H9 (cell line): ENCODE measurements around the gene SYT11. TPM values are rescaled to one million over a fixed set of nuclear protein-coding genes. Genes with fewer than 3 reads are reported as not detected.

ENCODE experiments used
- DNase-seq: peaks from one replicate; pipeline ENCODE4 v3.0.0-alpha.2; 2017
- H2AFZ ChIP-seq: one replicate; pipeline ENCODE4 v1.6.1; 2013; ENCODE audit warnings: mild to moderate bottlenecking, low read length, control low read depth, moderate library complexity
- H2AK5ac ChIP-seq: 2 replicates; pipeline ENCODE4 v1.6.1; 2013; ENCODE audit warnings: low read length, control low read depth, mixed read lengths; ENCODE audit not compliant: insufficient read length
- H2BK120ac ChIP-seq: one replicate; pipeline ENCODE4 v1.6.1; 2013; ENCODE audit warnings: low read depth, mild to moderate bottlenecking, low read length, control low read depth, inconsistent platforms; ENCODE audit not compliant: poor library complexity, severe bottlenecking
- H2BK12ac ChIP-seq: 2 replicates; pipeline ENCODE4 v1.6.1; 2013; ENCODE audit warnings: low read length, control low read depth, mixed read lengths, low read depth; ENCODE audit not compliant: insufficient read length
- H2BK15ac ChIP-seq: 2 replicates; pipeline ENCODE4 v1.6.1; 2013; ENCODE audit warnings: low read depth, low read length, control low read depth
- H2BK20ac ChIP-seq: one replicate; pipeline ENCODE4 v1.6.1; 2013; ENCODE audit warnings: low read depth, mild to moderate bottlenecking, low read length, control low read depth, inconsistent platforms; ENCODE audit not compliant: poor library complexity, severe bottlenecking
- H2BK5ac ChIP-seq: 2 replicates; pipeline ENCODE4 v1.6.1; 2013; ENCODE audit warnings: low read length, control low read depth, mixed read lengths; ENCODE audit not compliant: insufficient read length
- H3K14ac ChIP-seq: 2 replicates; pipeline ENCODE4 v1.6.1; 2013; ENCODE audit warnings: low read length, control low read depth; ENCODE audit not compliant: insufficient read depth
- H3K18ac ChIP-seq: 2 replicates; pipeline ENCODE4 v1.6.1; 2013; ENCODE audit warnings: low read depth, mild to moderate bottlenecking, mixed read lengths, low read length, control low read depth; ENCODE audit not compliant: insufficient read length
- H3K23ac ChIP-seq: 2 replicates; pipeline ENCODE4 v1.6.1; 2013; ENCODE audit warnings: low read length, control low read depth, mixed read lengths, low read depth; ENCODE audit not compliant: insufficient read length
- H3K23me2 ChIP-seq: 2 replicates; pipeline ENCODE4 v1.6.1; 2013; ENCODE audit warnings: low read depth, mild to moderate bottlenecking, mixed read lengths, low read length, control low read depth; ENCODE audit not compliant: insufficient read length, poor library complexity, severe bottlenecking
- H3K27ac ChIP-seq: 2 replicates; pipeline ENCODE4 v1.5.1; 2013; ENCODE audit warnings: low read length, control low read depth, mixed read lengths, low read depth; ENCODE audit not compliant: insufficient read length
- H3K27me3 ChIP-seq: 2 replicates; pipeline ENCODE4 v1.6.1; 2013; ENCODE audit warnings: low read length, control low read depth, inconsistent platforms; ENCODE audit not compliant: insufficient read depth
- H3K4ac ChIP-seq: 2 replicates; pipeline ENCODE4 v1.6.1; 2013; ENCODE audit warnings: low read depth, mild to moderate bottlenecking, control low read depth, inconsistent platforms, low read length, moderate library complexity
- H3K4me1 ChIP-seq: 2 replicates; pipeline ENCODE4 v1.6.1; 2013; ENCODE audit warnings: low read length, control low read depth, inconsistent platforms; ENCODE audit not compliant: insufficient read depth
- H3K4me2 ChIP-seq: 2 replicates; pipeline ENCODE4 v1.6.1; 2013; ENCODE audit warnings: low read length, control low read depth, mixed read lengths; ENCODE audit not compliant: insufficient read length, insufficient read depth
- H3K56ac ChIP-seq: 2 replicates; pipeline ENCODE4 v1.6.1; 2013; ENCODE audit warnings: low read depth, mild to moderate bottlenecking, mixed read lengths, low read length, control low read depth; ENCODE audit not compliant: insufficient read length
- H3K79me1 ChIP-seq: 2 replicates; pipeline ENCODE4 v1.6.1; 2013; ENCODE audit warnings: low read depth, mild to moderate bottlenecking, moderate library complexity, low read length, control low read depth, inconsistent platforms; ENCODE audit not compliant: insufficient read depth, poor library complexity, severe bottlenecking
- H3K79me2 ChIP-seq: 2 replicates; pipeline ENCODE4 v1.6.1; 2013; ENCODE audit warnings: low read length, control low read depth, inconsistent platforms; ENCODE audit not compliant: insufficient read depth
- H3K9ac ChIP-seq: 2 replicates; pipeline ENCODE4 v1.6.1; 2013; ENCODE audit warnings: low read length, control low read depth, mixed read lengths; ENCODE audit not compliant: insufficient read length; ENCODE audit errors: extremely low read depth
- H3K9me3 ChIP-seq: one replicate; pipeline ENCODE4 v1.6.1; 2013; ENCODE audit warnings: low read depth, low read length, inconsistent platforms; ENCODE audit not compliant: control insufficient read depth
- H3T11ph ChIP-seq: one replicate; pipeline ENCODE4 v1.6.1; 2013; ENCODE audit warnings: mild to moderate bottlenecking, low read length, control low read depth, inconsistent platforms
- H4K20me1 ChIP-seq: one replicate; pipeline ENCODE4 v1.6.1; 2013; ENCODE audit not compliant: control insufficient read depth, insufficient read length, insufficient read depth
- H4K5ac ChIP-seq: 2 replicates; pipeline ENCODE4 v1.6.1; 2013; ENCODE audit warnings: low read depth, mild to moderate bottlenecking, mixed read lengths, low read length, control low read depth; ENCODE audit not compliant: insufficient read length
- H4K8ac ChIP-seq: replicated peaks from 2 replicates; pipeline ENCODE4 v1.6.1; 2013; ENCODE audit warnings: low read length, control low read depth, mixed read lengths, low read depth; ENCODE audit not compliant: insufficient read length
- H4K91ac ChIP-seq: 2 replicates; pipeline ENCODE4 v1.6.1; 2013; ENCODE audit warnings: low read depth, mild to moderate bottlenecking, moderate library complexity, mixed read lengths, low read length, control low read depth; ENCODE audit not compliant: insufficient read length
- H3K27ac Mint-ChIP-seq, 3 experiments: 2 replicates in 2 of 3; 3 replicates in 1 of 3; pipeline ENCODE4 v1.8.0; 2020 to 2021; ENCODE audit warnings: mixed read lengths in 3 of 3, mild to moderate bottlenecking in 1 of 3, moderate library complexity in 1 of 3
- H3K27me3 Mint-ChIP-seq: 2 replicates; pipeline ENCODE4 v1.8.0; 2021; ENCODE audit warnings: low read depth, mild to moderate bottlenecking, moderate library complexity, mixed read lengths
- H3K36me3 Mint-ChIP-seq, 3 experiments: 2 replicates in 2 of 3; 3 replicates in 1 of 3; pipeline ENCODE4 v1.8.0; 2020 to 2021; ENCODE audit warnings: low read depth in 3 of 3, mixed read lengths in 3 of 3; ENCODE audit not compliant: insufficient read depth in 1 of 3
- H3K4me1 Mint-ChIP-seq, 2 experiments: 2 replicates each; pipeline ENCODE4 v1.8.0; 2020; ENCODE audit warnings: mixed read lengths in 2 of 2
- H3K4me3 Mint-ChIP-seq, 2 experiments: 2 replicates in 1 of 2; 3 replicates in 1 of 2; pipeline ENCODE4 v1.8.0; 2020 to 2021; ENCODE audit warnings: mild to moderate bottlenecking in 2 of 2, mixed read lengths in 2 of 2, moderate library complexity in 1 of 2
- H3K9me3 Mint-ChIP-seq, 2 experiments: 2 replicates in 1 of 2; 3 replicates in 1 of 2; pipeline ENCODE4 v1.8.0; 2020; ENCODE audit warnings: mild to moderate bottlenecking in 2 of 2, mixed read lengths in 2 of 2, moderate library complexity in 1 of 2
- CTCF ChIP-seq: fragments of 200-600 bp; sonication (generic); conservative IDR thresholded peaks from 3 replicates; pipeline ENCODE4 v1.8.0; 2021; ENCODE audit warnings: antibody characterized with exemption, mild to moderate bottlenecking
- WGBS: extraction: QIAGEN DNeasy Blood & Tissue Kit; methylation state at CpG from one replicate; pipeline ENCODE4 v1.1.7; 2013; ENCODE audit warnings: missing lambda C conversion rate, low lambda C conversion rate, mixed read lengths; ENCODE audit not compliant: insufficient read length; ENCODE audit errors: extremely low coverage; 5-methylcytosine and 5-hydroxymethylcytosine counted together
- total RNA-seq: library from RNA; stranded (reverse); gene quantifications from 2 replicates; pipeline ENCODE4 v1.2.1, GENCODE V29; 2021

The SYT11 gene
- total RNA-seq, 1 experiment from 2014 or later, result 0.28 TPM

DNA sequence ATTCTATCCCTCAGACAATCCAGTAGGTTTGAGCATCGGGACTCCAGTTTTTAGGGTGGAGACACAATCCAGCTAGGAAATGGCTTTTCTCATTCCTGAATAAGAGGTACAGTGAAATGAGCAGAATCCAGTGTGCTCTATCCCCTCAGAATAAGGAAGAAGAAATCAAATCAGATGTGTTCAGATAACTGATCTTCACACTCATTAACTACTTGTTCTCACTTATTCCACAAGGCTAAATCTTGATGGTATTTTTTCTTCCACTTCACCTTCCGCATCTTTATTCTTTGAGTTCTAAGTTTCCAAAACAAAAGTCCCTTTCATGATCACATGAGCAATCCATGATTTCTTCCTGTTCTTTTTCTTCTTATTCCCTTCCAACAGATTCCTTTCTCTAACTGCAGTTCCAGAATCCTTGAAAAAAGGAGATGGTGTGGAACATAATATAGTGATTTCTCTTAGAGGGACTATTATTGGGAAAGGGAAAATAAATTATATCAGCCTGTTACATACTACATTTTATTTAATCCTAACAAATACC, 1.7 kb downstream of the SYT11 start:
- no peaks in the 10 kb centered on the region for H3K79me1 ChIP-seq
- no peak overlapping the region for H3K27ac ChIP-seq
- no peak overlapping the region for H2BK20ac ChIP-seq
- H3K9me3 ChIP-seq, result no peaks in the 10 kb centered on the region
- H2AK5ac ChIP-seq, result no peak overlapping the region
- no peak overlapping the region for H2BK15ac ChIP-seq
- no peak overlapping the region for H3K18ac ChIP-seq
- Mint-ChIP-seq H3K36me3 (peaks cover 0 to 2% (median 0%) of the 10 kb centered on the region in 3 experiments; a peak in 1 of 7 replicates), H3K27me3 (peaks cover 17% of the 10 kb centered on the region), H3K4me1 (peaks cover 3 to 8% of the 10 kb centered on the region in 2 experiments), H3K4me3 (no peak overlapping the region), H3K27ac (no peak overlapping the region), H3K9me3 (no peaks in the 10 kb centered on the region)
- H4K20me1 ChIP-seq, result no peaks in the 10 kb centered on the region
- peak overlapping the region; percentile 3 for H3K4me2 ChIP-seq
- DNase-seq, result no peak
- no peaks in the 10 kb centered on the region for H3K27me3 ChIP-seq
- H3K4me1 ChIP-seq, result no peaks in the 10 kb centered on the region
- no peak overlapping the region for H3T11ph ChIP-seq
- no peak overlapping the region for H3K23ac ChIP-seq
- peaks cover 2% of the 10 kb centered on the region; the same call in 1 of the 2 replicates for H3K79me2 ChIP-seq
- TF ChIP-seq CTCF, result no peak
- H2BK5ac ChIP-seq, result no peak overlapping the region
- no peak overlapping the region for H2BK120ac ChIP-seq
- no peak overlapping the region for H4K91ac ChIP-seq
- H3K23me2 ChIP-seq, result no peaks in the 10 kb centered on the region
- H3K9ac ChIP-seq, result peak overlapping the region; percentile 1
- WGBS, result no CpG with 5 or more reads among the region's 2 CpGs
- H4K8ac ChIP-seq, result no peak overlapping the region
- H2AFZ ChIP-seq, result no peak overlapping the region
- no peak overlapping the region for H3K56ac ChIP-seq
- H2BK12ac ChIP-seq, result no peak overlapping the region
- H4K5ac ChIP-seq, result no peak overlapping the region
- no peak overlapping the region for H3K4ac ChIP-seq
- no peak overlapping the region for H3K14ac ChIP-seq
